Limb (tissue), 2 donors: Measurements from ENCODE around the gene EPAS1.

Experiments
- DNase-seq, 2 donors: peaks; one replicate each; pipeline ENCODE4 v3.0.0-alpha.2; 2016; ENCODE audit errors: extremely low spot score in 2 of 2

EPAS1 gene

GRCh38 chr2:46296840-46297545, at the start of gene EPAS1:
Gene EPAS1, plus strand, starts transcription at chr2:46297407. Its CDS starts 505 bp downstream, at chr2:46297912.
- peak; percentile 41 to 80 for DNase-seq

GRCh38 chr2:46248171-46248570, 49.0 kb upstream of the EPAS1 start:
- DNase-seq: no peak

- no peak for DNase-seq
These were observed 47.6 kb upstream of the EPAS1 start for GRCh38 chr2:46249654-46250053.

- peak in 1 of 2 donors; percentile 61 for DNase-seq
These were observed 44.1 kb upstream of the EPAS1 start for GRCh38 chr2:46252891-46253659.

- DNase-seq: no peak
These were observed 42.7 kb upstream of the EPAS1 start for GRCh38 chr2:46254474-46254873.

GRCh38 chr2:46256563-46257142, 40.6 kb upstream of the EPAS1 start:
- DNase-seq: no peak

GRCh38 chr2:46257476-46257875, 39.7 kb upstream of the EPAS1 start:
- DNase-seq: peak in 1 of 2 donors; percentile 64

GRCh38 chr2:46257980-46258379, 39.2 kb upstream of the EPAS1 start:
- no peak for DNase-seq

- DNase-seq: no peak
These were observed 38.0 kb upstream of the EPAS1 start for GRCh38 chr2:46258937-46259776.

GRCh38 chr2:46259777-46260168, 37.4 kb upstream of the EPAS1 start:
- DNase-seq: no peak

- DNase-seq: no peak
These were observed 36.9 kb upstream of the EPAS1 start for GRCh38 chr2:46260305-46260704.

- no peak for DNase-seq
These were observed 34.8 kb upstream of the EPAS1 start for GRCh38 chr2:46262248-46262938.

GRCh38 chr2:46263347-46263746, 33.9 kb upstream of the EPAS1 start:
- DNase-seq: no peak

- no peak for DNase-seq
These were observed 32.8 kb upstream of the EPAS1 start for GRCh38 chr2:46264447-46264846.

GRCh38 chr2:46266134-46266533, 31.1 kb upstream of the EPAS1 start:
- no peak for DNase-seq

GRCh38 chr2:46267616-46268015, 29.6 kb upstream of the EPAS1 start:
- DNase-seq: peak in 1 of 2 donors; percentile 32

GRCh38 chr2:46268196-46268595, 29.0 kb upstream of the EPAS1 start:
- no peak for DNase-seq

GRCh38 chr2:46269001-46269400, 28.2 kb upstream of the EPAS1 start:
- no peak for DNase-seq

- DNase-seq: no peak
These were observed 27.5 kb upstream of the EPAS1 start for GRCh38 chr2:46269544-46270273.

GRCh38 chr2:46270384-46270783, 26.8 kb upstream of the EPAS1 start:
- no peak for DNase-seq
